GM12874 (cell line): ENCODE data around the gene ATP2B3.

Source experiments
- TF ChIP-seq, protein P1 (sequence below): IDR thresholded peaks from 2 replicates; pipeline ENCODE4 v1.5.1; 2011; ENCODE audit warnings: low read depth, mild to moderate bottlenecking, control low read depth, low read length, moderate library complexity; ENCODE audit not compliant: insufficient read depth

Gene ATP2B3

DNA sequence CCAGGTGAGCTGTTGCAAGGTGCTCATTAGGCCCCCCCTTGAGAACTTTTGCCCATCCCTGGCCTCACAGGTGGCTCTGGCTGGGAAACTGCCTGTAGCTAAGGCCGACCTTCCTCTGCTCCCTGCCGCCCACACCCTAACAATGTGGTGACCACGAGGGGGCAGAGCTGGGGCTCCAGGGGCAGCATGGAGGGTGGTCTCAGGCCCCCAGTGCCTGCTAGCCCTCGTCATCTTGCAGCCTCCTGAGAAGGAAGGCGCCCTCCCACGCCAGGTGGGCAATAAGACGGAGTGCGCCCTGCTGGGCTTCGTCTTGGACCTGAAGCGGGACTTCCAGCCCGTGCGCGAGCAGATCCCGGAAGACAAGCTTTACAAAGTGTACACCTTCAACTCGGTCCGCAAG is 32.4 kb downstream of the ATP2B3 start:
- TF ChIP-seq, protein P1, sequence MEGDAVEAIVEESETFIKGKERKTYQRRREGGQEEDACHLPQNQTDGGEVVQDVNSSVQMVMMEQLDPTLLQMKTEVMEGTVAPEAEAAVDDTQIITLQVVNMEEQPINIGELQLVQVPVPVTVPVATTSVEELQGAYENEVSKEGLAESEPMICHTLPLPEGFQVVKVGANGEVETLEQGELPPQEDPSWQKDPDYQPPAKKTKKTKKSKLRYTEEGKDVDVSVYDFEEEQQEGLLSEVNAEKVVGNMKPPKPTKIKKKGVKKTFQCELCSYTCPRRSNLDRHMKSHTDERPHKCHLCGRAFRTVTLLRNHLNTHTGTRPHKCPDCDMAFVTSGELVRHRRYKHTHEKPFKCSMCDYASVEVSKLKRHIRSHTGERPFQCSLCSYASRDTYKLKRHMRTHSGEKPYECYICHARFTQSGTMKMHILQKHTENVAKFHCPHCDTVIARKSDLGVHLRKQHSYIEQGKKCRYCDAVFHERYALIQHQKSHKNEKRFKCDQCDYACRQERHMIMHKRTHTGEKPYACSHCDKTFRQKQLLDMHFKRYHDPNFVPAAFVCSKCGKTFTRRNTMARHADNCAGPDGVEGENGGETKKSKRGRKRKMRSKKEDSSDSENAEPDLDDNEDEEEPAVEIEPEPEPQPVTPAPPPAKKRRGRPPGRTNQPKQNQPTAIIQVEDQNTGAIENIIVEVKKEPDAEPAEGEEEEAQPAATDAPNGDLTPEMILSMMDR = no peak

GRCh38 chrX:153551135-153551534 is 33.7 kb downstream of the ATP2B3 start:
- TF ChIP-seq, protein P1 = no peak

GRCh38 chrX:153554519-153555167 is 37.2 kb downstream of the ATP2B3 start:
- TF ChIP-seq, protein P1 = peak; percentile 64

DNA sequence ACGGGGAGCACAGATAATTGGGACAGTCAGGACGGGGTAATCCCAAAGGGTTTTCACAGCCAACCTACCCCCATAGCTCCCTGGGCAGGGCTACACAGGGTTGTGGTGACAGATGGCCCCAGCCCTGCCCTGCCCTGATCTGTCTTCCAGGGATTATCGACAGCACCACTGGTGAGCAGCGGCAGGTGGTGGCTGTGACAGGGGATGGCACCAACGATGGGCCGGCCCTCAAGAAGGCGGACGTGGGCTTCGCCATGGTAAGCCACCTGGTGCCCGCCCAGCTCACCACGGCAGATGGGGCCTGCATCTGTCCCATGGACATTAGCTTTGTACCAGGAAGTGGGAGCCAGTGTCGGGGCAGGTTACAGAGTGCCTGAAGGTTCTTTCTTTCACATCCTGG is 39.3 kb downstream of the ATP2B3 start:
- TF ChIP-seq, protein P1 = no peak

- TF ChIP-seq, protein P1 = no peak
These were observed 40.3 kb downstream of the ATP2B3 start for GRCh38 chrX:153557618-153558355.

GRCh38 chrX:153560000-153560399 is 42.6 kb downstream of the ATP2B3 start:
- TF ChIP-seq, protein P1 = no peak

- TF ChIP-seq, protein P1 = no peak
These were observed 43.0 kb downstream of the ATP2B3 start for GRCh38 chrX:153560466-153560865.
